ENCODE measurements around the gene OR52J3. TPM values are rescaled to one million over a fixed set of nuclear protein-coding genes. Genes with fewer than 3 reads are reported as not detected.

The OR52J3 gene
- polyA plus RNA-seq, 3 donors = not detected

DNA sequence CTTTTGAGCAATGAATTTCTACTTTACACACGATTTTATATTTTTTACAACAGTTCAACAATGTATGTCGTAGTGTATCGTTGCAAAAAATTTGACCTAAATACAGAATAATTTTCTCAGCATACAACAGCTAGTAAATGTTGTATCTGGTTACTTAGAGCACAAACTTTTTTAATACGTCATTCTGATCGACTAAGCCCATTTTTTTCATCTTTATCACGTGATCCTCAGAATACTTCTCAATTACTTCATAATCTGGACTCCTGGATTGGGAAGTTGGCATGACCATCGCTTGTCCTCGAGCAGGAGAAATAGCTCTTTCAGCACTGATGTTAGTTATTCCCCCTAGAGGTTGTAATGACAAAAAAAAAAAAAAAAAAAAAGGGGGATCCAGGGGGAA, 35.1 kb upstream of the OR52J3 start:
- no peak overlapping the region for H3K27ac Mint-ChIP-seq
- H3K4me1 Mint-ChIP-seq = no peaks in the 10 kb centered on the region
- H3K4me3 Mint-ChIP-seq = no peak overlapping the region
- no peak overlapping the region for H3K27ac ChIP-seq (ENCODE audit: low read depth in 1 of 2, low read length in 2 of 2)
- TF ChIP-seq, protein P1, sequence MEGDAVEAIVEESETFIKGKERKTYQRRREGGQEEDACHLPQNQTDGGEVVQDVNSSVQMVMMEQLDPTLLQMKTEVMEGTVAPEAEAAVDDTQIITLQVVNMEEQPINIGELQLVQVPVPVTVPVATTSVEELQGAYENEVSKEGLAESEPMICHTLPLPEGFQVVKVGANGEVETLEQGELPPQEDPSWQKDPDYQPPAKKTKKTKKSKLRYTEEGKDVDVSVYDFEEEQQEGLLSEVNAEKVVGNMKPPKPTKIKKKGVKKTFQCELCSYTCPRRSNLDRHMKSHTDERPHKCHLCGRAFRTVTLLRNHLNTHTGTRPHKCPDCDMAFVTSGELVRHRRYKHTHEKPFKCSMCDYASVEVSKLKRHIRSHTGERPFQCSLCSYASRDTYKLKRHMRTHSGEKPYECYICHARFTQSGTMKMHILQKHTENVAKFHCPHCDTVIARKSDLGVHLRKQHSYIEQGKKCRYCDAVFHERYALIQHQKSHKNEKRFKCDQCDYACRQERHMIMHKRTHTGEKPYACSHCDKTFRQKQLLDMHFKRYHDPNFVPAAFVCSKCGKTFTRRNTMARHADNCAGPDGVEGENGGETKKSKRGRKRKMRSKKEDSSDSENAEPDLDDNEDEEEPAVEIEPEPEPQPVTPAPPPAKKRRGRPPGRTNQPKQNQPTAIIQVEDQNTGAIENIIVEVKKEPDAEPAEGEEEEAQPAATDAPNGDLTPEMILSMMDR (IDR thresholded peaks at IDR 0.05) = no peak
- H3K36me3 ChIP-seq (replicated peaks in 1 of 2; ENCODE audit: control insufficient read depth in 1 of 2, insufficient read depth in 2 of 2, low read length in 2 of 2) = no peaks in the 10 kb centered on the region
- H3K4me1 ChIP-seq (ENCODE audit: control insufficient read depth in 1 of 2, insufficient read depth in 2 of 2, low read length in 2 of 2) = no peaks in the 10 kb centered on the region
- H3K4me3 ChIP-seq (replicated peaks in 1 of 3; ENCODE audit: low read depth in 2 of 3, low read length in 3 of 3) = no peak overlapping the region
- no peak overlapping the region for H2AFZ ChIP-seq (ENCODE audit: insufficient read depth, low read depth, low read length, poor library complexity, severe bottlenecking)
- H3K4me2 ChIP-seq (replicated peaks; ENCODE audit: extremely low read depth, low read length, poor library complexity, severe bottlenecking) = no peak overlapping the region
- H3K9ac ChIP-seq (ENCODE audit: insufficient read depth, low read length, poor library complexity, severe bottlenecking) = no peak overlapping the region
- peaks cover 0 to 2% of the 10 kb centered on the region in 2 donors for H3K27me3 ChIP-seq (ENCODE audit: control insufficient read depth in 2 of 2, insufficient read depth in 2 of 2, low read length in 2 of 2)
- no CpG with 5 or more reads among the region's 8 CpGs for WGBS (ENCODE audit: insufficient coverage)
- H3K27me3 Mint-ChIP-seq (ENCODE audit: low read depth in 3 of 3) = peaks cover 0 to 3% (median 0%) of the 10 kb centered on the region in 3 donors
- H3K79me2 ChIP-seq (ENCODE audit: insufficient read depth, low read length) = no peaks in the 10 kb centered on the region
- DNase-seq = no peak
- no peaks in the 10 kb centered on the region for H3K36me3 Mint-ChIP-seq
- H3K9me3 ChIP-seq (replicated peaks in 1 of 2; ENCODE audit: control insufficient read depth in 1 of 2, insufficient read depth in 1 of 2, low read length in 2 of 2) = no peaks in the 10 kb centered on the region
- no peaks in the 10 kb centered on the region for H4K20me1 ChIP-seq (ENCODE audit: insufficient read depth, low read length)
- peaks cover 0 to 4% (median 0%) of the 10 kb centered on the region in 7 donors for H3K9me3 Mint-ChIP-seq
- intact Hi-C loops (cut with micrococcal nuclease) = no loop called here

DNA sequence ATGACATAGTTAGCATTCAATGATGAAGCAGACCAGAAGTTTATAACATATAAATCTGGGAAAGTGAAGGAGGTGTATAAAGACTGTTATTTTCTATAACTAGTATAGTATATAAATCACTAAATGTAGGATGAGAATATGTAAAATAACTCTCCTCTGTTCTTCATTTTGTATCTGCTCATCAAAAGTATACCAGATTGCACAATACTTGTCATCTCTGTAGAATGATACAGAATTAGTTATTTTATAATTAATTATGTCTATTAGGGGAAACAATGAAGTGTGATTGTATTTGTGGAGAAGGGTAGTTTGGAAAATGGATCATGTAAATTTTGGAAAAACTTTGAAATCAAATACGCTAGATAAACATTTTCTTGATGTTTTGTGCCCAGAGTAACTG, 33.3 kb upstream of the OR52J3 start:
- Histone ChIP-seq H3K36me3 (replicated peaks in 1 of 2; ENCODE audit: control insufficient read depth in 1 of 2, insufficient read depth in 2 of 2, low read length in 2 of 2) (no peaks in the 10 kb centered on the region), H3K27me3 (ENCODE audit: control insufficient read depth in 2 of 2, insufficient read depth in 2 of 2, low read length in 2 of 2) (no peaks in the 10 kb centered on the region), H3K9ac (ENCODE audit: insufficient read depth, low read length, poor library complexity, severe bottlenecking) (no peak overlapping the region), H3K4me2 (replicated peaks; ENCODE audit: extremely low read depth, low read length, poor library complexity, severe bottlenecking) (no peak overlapping the region), H4K20me1 (ENCODE audit: insufficient read depth, low read length) (no peaks in the 10 kb centered on the region), H3K9me3 (replicated peaks in 1 of 2; ENCODE audit: control insufficient read depth in 1 of 2, insufficient read depth in 1 of 2, low read length in 2 of 2) (no peaks in the 10 kb centered on the region), H3K27ac (ENCODE audit: low read depth in 1 of 2, low read length in 2 of 2) (no peak overlapping the region), H3K4me3 (replicated peaks in 1 of 3; ENCODE audit: low read depth in 2 of 3, low read length in 3 of 3) (no peak overlapping the region), H3K79me2 (ENCODE audit: insufficient read depth, low read length) (no peaks in the 10 kb centered on the region), H2AFZ (ENCODE audit: insufficient read depth, low read depth, low read length, poor library complexity, severe bottlenecking) (no peak overlapping the region), H3K4me1 (ENCODE audit: control insufficient read depth in 1 of 2, insufficient read depth in 2 of 2, low read length in 2 of 2) (no peaks in the 10 kb centered on the region)
- Mint-ChIP-seq H3K27ac (no peak overlapping the region), H3K36me3 (no peaks in the 10 kb centered on the region), H3K27me3 (ENCODE audit: low read depth in 3 of 3) (no peaks in the 10 kb centered on the region), H3K4me1 (no peaks in the 10 kb centered on the region), H3K9me3 (peaks cover 0 to 4% (median 0%) of the 10 kb centered on the region in 7 donors), H3K4me3 (no peak overlapping the region)
- TF ChIP-seq, protein P1 (IDR thresholded peaks at IDR 0.05) = no peak
- intact Hi-C loops (cut with micrococcal nuclease) = no loop called here
- DNase-seq = no peak
- WGBS (ENCODE audit: insufficient coverage) = no CpG with 5 or more reads among the region's 1 CpG
